NT2/D1 (cell line): Measurements from ENCODE around the gene PTPRG.

Experiments
- SUZ12 ChIP-seq: IDR thresholded peaks from 2 replicates; pipeline ENCODE4 v1.6.1; 2011; ENCODE audit not compliant: insufficient read length, insufficient read depth; ENCODE audit errors: extremely low read depth
- YY1 ChIP-seq: IDR thresholded peaks from 2 replicates; pipeline ENCODE4 v1.6.1; 2011; ENCODE audit not compliant: insufficient read length, insufficient read depth
- ZNF274 ChIP-seq: IDR thresholded peaks from 2 replicates; pipeline ENCODE4 v1.6.1; 2011; ENCODE audit warnings: mild to moderate bottlenecking, low read depth, low read length

DNA sequence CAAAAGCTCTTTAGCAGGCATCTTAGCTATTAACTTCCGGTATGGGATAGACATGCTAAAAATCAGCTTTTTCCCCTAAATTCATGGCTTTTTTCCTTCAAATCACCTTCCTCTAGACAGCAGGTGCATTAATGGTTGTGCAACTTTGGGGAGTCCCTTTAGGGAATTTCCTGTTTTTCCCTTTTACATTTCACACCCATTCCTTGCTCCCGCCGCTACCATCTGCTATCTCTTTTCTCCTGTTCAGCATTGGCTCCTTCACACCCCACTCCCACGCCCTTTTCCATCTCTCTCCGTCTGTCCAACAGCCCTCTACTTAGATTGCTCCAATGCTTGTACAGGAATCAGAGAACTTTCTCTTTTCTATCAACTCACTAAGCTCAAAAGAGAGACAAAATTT, 768.6 kb downstream of the PTPRG start:
- no peak for TF ChIP-seq YY1
- TF ChIP-seq ZNF274, result no peak
- no peak for TF ChIP-seq SUZ12
